Hepatocyte (in vitro differentiated cells): ENCODE data around the gene SLC26A3.

Experiments used
- EZH2 ChIP-seq: fragments of 200-600 bp; sonication (generic); IDR thresholded peaks from 2 replicates; pipeline ENCODE4 v1.6.1; 2016; ENCODE audit warnings: antibody characterized with exemption, mild to moderate bottlenecking, borderline replicate concordance
- EZH2phosphoT487 ChIP-seq: fragments of 200-600 bp; sonication (generic); IDR thresholded peaks from one replicate; pipeline ENCODE4 v1.6.1; 2018; ENCODE audit warnings: antibody characterized with exemption, mild to moderate bottlenecking, low read depth, moderate library complexity; ENCODE audit not compliant: unreplicated experiment, severe bottlenecking
- TF ChIP-seq, protein P1 (sequence below): fragments of 200-600 bp; sonication (generic); IDR thresholded peaks from 2 replicates; pipeline ENCODE4 v1.5.1; 2016; ENCODE audit warnings: antibody characterized with exemption, mild to moderate bottlenecking; ENCODE audit not compliant: poor library complexity

- TF ChIP-seq, protein P1, sequence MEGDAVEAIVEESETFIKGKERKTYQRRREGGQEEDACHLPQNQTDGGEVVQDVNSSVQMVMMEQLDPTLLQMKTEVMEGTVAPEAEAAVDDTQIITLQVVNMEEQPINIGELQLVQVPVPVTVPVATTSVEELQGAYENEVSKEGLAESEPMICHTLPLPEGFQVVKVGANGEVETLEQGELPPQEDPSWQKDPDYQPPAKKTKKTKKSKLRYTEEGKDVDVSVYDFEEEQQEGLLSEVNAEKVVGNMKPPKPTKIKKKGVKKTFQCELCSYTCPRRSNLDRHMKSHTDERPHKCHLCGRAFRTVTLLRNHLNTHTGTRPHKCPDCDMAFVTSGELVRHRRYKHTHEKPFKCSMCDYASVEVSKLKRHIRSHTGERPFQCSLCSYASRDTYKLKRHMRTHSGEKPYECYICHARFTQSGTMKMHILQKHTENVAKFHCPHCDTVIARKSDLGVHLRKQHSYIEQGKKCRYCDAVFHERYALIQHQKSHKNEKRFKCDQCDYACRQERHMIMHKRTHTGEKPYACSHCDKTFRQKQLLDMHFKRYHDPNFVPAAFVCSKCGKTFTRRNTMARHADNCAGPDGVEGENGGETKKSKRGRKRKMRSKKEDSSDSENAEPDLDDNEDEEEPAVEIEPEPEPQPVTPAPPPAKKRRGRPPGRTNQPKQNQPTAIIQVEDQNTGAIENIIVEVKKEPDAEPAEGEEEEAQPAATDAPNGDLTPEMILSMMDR, result no peak
- TF ChIP-seq EZH2 (no peak), EZH2phosphoT487 (no peak)
Measured at GRCh38 chr7:107783648-107784047, 19.4 kb downstream of the SLC26A3 start.
